HCEC 1CT (cell line): ENCODE measurements around the gene ALKBH2.

Experiments
- DNase-seq: peaks from one replicate; pipeline ENCODE4 v3.0.0-alpha.2; 2017

ALKBH2 gene

GRCh38 chr12:109093022-109093918 lies at the start of gene ALKBH2:
ALKBH2 (minus strand) TSS chr12:109093472; CDS start chr12:109092786, 686 bp downstream.
- DNase-seq, result peak; percentile 85

DNA sequence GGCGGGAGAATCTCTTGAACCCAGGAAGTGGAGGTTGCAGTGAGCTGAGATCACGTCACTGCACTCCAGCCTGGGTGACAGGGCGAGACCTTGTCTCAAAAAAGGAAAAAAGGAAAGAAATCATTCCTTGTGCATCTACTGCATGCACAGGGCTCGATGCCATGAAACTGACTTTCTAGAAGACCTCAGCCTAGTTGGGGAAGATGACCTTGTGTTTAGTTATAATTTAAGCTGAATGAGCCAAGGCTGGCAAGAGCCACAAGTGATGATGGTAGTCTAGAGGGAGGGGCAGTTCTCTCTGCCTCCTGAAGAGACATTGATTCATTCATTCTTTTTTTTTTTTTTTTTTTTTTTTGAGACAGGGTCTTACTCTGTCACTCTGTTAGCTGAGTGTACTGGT lies 47.3 kb upstream of the ALKBH2 start:
- DNase-seq, result no peak

DNA sequence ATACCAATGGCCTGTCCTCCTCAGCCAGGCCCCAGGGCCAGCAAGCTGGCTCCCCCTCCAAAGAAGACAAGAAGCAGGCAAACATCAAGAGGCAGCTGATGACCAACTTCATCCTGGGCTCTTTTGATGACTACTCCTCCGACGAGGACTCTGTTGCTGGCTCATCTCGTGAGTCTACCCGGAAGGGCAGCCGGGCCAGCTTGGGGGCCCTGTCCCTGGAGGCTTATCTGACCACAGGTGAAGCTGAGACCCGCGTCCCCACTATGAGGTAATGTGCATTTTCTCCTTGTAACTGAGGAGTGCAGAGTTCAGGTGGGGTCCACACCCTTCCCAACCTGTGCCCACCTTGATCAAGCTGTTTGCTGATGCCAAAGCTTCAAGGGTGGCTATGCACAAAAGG lies 46.5 kb upstream of the ALKBH2 start:
- DNase-seq, result no peak

DNA sequence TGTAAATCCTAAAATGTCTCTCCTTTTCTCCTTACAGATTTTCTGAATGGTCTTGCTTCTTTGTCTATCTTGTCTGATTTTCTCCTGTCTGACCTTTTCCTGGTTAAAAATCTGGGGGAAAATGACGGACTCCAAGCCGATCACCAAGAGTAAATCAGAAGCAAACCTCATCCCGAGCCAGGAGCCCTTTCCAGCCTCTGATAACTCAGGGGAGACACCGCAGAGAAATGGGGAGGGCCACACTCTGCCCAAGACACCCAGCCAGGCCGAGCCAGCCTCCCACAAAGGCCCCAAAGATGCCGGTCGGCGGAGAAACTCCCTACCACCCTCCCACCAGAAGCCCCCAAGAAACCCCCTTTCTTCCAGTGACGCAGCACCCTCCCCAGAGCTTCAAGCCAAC lies 46.1 kb upstream of the ALKBH2 start:
- DNase-seq, result no peak

DNA sequence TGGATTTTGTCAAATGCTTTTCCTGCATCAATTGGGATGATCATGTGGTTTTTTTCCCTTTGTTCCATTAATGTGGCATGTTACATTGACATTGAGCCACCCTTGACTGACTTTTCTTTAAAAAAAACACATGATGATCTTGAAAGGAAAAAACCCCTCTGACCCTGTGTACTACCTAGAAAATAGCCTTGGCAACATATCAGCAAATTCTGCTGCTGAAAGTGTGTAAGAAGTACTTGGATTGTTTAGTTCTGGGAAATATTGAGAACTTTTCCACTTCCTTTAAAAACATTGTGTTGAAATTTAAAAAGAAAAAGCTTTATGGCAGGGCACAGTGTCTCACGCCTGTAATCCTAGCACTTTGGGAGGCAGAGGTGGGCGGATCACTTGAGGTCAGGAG lies 43.8 kb upstream of the ALKBH2 start:
- DNase-seq, result no peak

- DNase-seq, result peak; percentile 34
Observed at GRCh38 chr12:109134186-109134917, 41.1 kb upstream of the ALKBH2 start.

DNA sequence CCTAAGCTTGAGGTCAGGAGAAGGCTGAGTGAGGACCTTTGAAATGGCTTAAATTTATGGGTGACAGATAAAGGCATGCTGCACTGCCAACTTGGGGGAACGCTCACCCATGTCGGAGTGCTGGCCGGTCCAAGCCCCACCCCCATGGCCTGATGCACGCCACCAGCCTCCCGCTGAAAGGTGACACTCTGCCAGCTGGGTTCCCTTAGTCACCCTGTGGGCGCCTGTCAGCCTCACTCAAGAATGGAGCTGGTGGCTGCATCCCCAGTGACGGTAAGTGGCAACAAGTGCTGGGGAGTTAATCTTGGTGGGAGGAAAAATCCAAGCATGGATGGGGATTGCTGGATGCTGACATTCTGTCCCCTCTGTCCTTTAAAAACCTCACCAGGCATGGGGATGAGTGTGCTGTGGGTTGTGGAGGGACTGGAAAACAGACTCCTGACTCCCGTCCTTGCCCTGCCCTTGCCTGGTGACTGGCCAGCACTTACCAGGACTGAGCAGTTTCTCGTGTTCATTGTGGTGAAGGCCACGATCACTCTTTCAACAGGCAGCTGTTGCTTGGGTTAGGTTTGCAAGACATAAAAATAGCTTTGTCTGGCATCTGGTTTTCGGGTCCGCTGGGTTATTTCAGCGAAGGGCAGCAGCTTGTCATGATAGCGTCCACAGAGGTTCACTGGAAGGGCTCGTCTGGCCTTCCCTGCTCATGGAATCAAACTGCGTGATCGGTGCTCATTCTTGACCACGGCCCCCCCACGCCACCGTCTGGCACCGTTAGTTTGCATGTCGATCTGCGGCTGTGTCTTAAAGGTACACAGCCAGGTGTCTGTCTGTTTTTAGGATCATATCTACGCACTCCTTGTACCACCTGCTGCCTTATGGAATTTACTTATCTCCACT lies 38.1 kb upstream of the ALKBH2 start:
- no peak for DNase-seq

GRCh38 chr12:109130297-109131153 lies 37.3 kb upstream of the ALKBH2 start:
- no peak for DNase-seq

- no peak for DNase-seq
Observed at GRCh38 chr12:109127533-109128242, 34.4 kb upstream of the ALKBH2 start.

- DNase-seq, result no peak
Observed at GRCh38 chr12:109126784-109127183, 33.5 kb upstream of the ALKBH2 start.

- no peak for DNase-seq
Observed at GRCh38 chr12:109125791-109126190, 32.5 kb upstream of the ALKBH2 start.

DNA sequence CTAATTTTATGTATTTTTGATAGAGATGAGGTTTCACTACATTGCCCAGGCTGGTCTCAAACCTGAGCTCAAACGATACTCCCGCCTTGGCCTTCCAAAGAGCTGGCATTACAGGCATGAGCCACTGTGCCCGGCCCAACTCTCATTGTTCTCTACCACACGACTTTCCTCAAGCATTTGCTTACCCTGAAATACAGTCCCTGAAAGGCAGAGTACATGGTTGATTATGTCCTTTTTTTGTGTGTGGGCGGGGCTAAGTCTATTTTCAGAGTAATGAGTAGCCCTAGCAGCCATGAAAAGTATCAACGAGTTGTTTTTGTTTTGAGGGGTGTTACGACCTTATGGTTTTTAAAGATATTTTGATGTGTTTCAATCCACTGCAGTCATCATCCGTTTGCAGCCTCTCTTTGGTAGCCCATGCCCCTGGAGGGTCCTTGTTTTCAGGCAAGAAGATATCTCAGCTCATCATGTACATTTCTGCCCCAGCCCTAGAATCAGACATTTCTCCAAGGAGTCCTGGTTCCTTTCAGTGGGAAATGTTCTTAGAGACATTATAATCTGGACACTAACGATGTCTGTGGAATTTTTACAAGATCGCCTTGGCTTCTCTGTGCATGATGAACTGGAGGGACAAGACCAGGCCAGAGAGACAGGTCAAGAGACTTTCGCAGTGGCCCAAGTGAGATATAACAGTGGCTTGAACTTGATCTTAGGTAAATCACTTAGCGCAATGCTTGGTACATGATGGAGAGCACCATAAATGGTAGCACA lies 31.8 kb upstream of the ALKBH2 start:
- no peak for DNase-seq

DNA sequence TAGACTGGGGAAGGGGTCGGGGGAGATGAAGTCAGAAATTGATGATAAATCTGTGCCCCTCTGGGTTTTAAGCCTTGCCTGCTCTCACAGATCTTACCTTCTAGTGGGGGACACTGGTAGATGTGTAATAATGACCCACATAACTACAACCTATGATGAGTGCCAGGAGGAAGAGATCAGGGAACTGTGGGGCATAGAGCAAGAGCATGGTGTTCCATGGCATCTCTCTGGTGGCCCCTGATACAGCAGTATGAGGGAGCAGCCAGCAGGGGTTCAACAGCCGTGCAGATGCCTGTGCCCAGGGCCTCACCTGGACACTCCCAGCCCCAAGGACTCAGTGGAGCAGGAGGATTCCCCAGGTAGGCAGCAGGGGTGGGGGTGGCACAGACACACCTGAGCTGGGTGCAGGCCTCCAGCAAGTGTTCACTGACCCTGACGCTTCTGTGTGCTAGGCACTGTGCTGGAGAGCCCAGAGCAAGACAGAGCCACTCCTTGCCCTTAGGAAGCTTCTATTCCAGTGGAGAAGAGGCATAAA lies 28.1 kb upstream of the ALKBH2 start:
- no peak for DNase-seq

DNA sequence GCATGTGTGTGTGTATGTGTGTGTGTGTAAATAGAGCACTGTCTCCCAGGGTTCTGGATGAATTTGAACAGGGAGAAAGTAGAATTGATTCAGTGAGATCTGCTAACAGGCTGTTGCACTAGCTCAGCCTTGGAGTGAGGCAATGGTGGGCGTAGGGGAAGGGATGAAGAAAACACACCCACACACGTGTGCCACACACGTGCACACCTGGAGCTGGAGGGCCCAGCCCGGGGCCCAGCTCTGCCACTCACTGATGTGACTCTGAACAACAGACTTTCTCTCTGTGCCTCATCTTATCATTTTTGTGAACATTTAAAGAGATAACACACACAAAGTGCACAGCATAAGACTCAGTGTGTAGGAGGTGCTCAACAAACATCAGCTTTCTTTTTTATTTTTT lies 27.3 kb upstream of the ALKBH2 start:
- no peak for DNase-seq

DNA sequence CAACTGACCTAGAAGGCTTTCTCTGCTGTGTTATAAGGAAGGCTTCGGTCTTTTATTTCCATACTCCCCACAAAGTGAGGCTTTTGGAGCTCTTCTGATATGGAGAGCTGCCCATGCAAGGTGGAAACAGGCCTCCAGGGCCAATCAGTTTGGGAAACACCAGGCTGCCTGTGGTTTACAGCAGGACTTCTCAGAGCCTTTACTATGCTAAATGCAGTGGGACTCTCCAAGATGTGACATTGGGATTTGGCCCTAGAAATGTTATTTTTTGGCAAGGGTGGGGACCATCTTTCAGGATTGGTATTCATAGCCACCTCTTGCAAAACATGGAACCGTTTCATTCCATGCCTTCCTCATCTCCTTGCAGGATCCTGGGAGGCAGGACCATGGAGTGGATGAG lies 26.8 kb upstream of the ALKBH2 start:
- DNase-seq, result no peak

DNA sequence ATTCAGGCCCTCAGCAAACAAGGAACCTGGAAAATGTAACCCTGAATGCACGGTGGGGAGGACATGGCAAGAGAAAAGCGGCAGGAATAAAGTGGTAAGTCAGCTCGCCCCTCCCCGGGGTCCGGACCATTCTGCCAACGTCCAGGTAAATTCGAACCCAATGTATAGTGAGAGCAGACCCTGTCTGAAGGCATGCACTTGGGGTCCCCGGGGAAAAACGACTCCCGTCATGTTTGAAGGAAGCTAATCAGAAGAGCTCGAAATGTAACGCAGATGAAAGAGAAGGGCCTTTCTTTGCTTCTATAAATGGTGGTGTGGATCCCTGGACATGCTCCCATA lies 23.3 kb upstream of the ALKBH2 start:
- DNase-seq, result no peak

DNA sequence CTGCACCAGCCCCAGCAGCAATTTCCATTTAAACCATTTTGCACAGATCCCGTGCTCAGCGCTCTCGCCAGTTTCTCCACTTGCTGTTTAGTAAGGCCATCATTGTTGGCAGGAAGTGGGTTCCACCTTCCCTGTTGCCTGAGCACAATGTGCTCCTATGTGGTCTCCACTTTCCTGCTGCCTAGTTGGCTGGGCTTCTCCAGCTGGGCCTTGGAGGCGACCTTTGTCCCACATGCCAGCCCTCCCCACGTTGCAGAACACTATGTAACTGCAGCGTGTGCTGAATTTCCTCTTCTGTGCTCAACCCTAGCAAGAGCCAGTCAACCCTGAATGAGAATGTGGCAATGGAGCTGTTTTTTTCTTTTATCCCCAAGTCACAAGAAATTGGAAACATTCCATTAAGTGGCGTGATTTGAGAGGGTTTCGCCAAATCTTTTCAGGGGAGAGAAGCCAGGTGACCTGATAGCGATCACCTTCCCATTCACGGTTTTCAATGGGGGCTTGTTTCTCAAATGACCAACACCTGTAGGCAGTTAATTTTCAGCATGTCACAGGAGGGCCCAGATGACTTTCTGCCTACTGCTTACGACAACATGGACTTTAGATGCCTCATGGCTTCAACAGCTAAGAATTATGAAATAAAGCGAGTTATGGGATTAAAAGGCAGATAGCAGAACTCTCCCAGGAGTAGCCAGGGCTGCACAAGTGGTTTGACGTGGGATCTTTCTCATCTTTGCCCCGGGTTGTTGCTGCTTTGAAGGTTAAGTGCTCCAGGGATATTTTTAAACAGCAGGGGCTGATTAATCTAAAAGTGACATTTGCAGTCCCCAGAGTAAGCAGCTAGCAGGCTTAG lies 22.7 kb upstream of the ALKBH2 start, which contains the start of gene ACACB:
Gene ACACB (plus strand): TSS at position 830 of the 853 bp plus-strand sequence. CDS start 22,819 bp downstream, outside the sequence.
- DNase-seq, result no peak

DNA sequence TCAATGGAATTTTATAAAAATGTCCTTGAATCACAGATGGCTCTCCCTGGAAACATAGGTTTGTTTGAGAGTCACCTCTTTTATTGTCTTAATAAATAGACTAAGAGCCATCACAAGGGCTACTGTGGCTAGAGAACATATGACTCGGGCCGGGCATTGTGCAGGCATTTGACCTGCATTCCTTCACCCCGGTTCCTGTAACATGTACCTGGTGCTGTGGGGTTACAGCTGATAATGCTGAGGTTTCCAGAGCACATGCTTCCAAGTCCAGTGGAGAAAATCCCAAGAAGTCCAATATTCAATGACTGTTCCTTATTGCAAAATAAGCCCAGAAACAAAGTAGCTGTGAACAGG lies 22.1 kb upstream of the ALKBH2 start:
- DNase-seq, result no peak

DNA sequence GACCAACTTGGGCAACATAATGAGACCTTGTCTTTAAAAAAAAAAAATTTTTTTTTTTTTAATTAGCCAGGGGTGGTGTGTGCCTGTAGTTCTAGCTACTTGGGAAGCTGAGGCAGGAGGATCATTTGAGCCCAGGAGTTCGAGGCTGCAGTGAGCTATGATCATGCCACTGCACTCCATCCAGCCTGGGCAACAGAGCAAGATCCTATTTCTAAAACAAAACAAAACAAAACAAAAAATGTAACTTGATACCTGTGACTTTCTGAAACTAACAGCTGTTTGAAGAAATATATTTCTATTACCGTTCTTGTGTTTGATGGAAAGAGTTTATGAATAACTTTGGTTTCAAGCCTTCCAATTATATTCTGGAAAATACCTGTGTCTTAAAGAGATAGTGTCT lies 21.4 kb upstream of the ALKBH2 start:
- DNase-seq, result no peak
